SJCRH30 (cell line): ENCODE measurements around the gene EDA. TPM values are rescaled to one million over a fixed set of nuclear protein-coding genes. Genes with fewer than 3 reads are reported as not detected.

Experiments used
- DNase-seq, 2 experiments: peaks; one replicate each; pipeline ENCODE4 v3.0.0-alpha.2; 2015 to 2020
- H3K27ac ChIP-seq: fragments of 250-450 bp; sonication (Bioruptor Pico); 2 replicates; pipeline ENCODE4 v1.5.1; 2020; ENCODE audit warnings: mild to moderate bottlenecking, moderate library complexity
- H3K27me3 ChIP-seq: fragments of 250-450 bp; sonication (Bioruptor Pico); 2 replicates; pipeline ENCODE4 v1.5.1; 2020; ENCODE audit warnings: mild to moderate bottlenecking, moderate library complexity
- H3K36me3 ChIP-seq: fragments of 250-450 bp; sonication (Bioruptor Pico); 2 replicates; pipeline ENCODE4 v1.5.1; 2020; ENCODE audit warnings: mild to moderate bottlenecking, moderate library complexity
- H3K4me1 ChIP-seq: fragments of 250-450 bp; sonication (Bioruptor Pico); 2 replicates; pipeline ENCODE4 v1.5.1; 2020; ENCODE audit warnings: mild to moderate bottlenecking, moderate library complexity
- H3K4me3 ChIP-seq: fragments of 250-450 bp; sonication (Bioruptor Pico); 2 replicates; pipeline ENCODE4 v1.5.1; 2020; ENCODE audit warnings: mild to moderate bottlenecking, moderate library complexity
- H3K9me3 ChIP-seq: fragments of 250-450 bp; sonication (Bioruptor Pico); replicated peaks from 2 replicates; pipeline ENCODE4 v1.5.1; 2020; ENCODE audit warnings: mild to moderate bottlenecking, moderate library complexity
- total RNA-seq: library from RNA; depleted of rRNA; stranded (reverse); fragments of >200 nt; shearing (Covaris generic); gene quantifications from 2 replicates; pipeline ENCODE4 v1.2.3, GENCODE V29; 2014; rRNA removed

Gene EDA
- total RNA-seq, 1 experiment from 2014 or later, result 1.6 TPM

DNA sequence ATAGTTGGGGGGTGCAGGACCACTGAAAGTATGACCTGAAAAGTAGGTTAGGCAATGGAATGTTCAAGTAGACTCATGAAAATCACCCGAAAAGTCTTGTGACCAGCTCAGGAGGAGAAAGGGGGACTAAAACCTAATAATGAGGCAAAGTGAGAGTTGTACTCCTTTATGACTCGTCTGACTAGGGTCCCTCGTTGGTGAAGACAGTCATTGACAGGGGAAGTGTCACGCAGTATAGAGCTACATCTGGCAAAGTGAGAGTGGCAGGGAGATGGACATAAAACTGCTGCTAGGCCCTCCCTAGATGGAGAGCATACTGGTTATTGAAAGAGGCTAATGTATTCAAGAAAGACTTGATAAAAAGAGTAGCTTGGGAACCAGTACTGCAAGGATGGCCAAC lies 466.8 kb downstream of the EDA start:
- Histone ChIP-seq H3K36me3 (no peaks in the 10 kb centered on the region), H3K4me3 (no peak overlapping the region), H3K4me1 (no peaks in the 10 kb centered on the region), H3K27ac (no peak overlapping the region), H3K27me3 (no peaks in the 10 kb centered on the region), H3K9me3 (no peaks in the 10 kb centered on the region)
- no peak for DNase-seq

DNA sequence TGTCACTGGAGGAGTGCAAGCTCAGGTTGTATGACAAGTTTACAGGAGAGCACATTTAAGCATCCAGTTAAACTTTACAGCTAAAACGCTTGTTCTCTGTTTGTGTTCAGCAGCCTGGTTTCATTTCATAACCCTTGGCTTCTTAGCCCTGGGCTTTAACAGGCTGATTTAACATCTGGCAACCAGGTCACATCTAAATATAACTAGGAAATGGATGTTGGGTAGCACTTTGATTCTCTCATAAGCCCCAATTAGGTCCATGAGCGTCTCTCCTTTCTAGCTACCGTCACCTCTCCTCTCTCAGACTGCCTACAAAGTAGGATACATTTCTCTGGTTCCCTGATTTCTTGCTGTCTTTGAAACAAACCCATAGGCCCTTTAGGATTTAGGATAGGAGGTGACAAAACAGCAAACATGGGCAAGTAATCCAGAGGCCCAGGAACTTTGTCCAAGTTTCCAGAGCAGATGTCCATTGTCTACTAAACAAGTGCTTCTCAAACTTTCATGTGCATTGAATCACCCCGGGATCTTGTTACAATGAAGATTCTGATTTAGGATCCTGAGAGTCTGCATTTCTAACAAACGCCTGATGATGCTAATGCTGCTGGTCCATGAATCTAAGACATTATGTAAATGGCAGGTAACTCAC lies 468.8 kb downstream of the EDA start:
- DNase-seq, result no peak

DNA sequence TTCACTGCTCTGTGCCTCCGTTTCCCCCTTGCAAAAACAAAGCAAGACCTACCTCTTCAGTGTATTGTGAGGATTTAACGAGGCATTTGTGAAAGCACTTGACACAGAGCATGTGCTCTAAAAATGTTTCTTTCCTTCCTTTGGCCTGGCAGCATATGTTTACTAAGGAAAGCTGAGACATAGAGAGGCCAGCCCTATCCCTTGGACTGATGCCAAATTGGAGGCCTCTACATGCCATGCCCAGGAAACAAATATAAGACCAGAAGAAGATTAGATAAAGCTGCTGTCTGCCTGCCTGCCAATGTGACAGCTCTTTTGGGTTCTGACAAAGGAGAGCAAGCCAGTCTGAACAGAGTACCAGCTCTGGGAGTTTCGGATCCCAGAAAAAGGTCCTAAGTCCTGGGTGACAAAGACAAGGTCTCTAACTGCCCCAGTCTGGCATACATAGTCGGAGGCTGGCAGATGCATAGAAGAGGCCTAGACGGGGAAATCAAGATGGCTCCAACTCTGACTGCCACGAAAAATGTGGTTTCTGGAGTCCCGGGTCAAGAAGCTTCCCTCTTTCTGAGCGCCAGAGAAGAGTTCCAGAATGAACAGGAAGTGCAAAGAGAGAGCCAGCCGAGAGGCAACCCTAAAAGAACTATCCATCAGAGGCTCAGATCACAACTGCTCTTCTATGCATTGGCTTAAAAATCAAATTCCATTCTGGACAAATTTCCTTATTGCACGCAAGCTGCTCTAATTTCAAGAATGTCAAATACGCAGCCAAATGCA lies 472.1 kb downstream of the EDA start:
- DNase-seq, result peak; percentile 19 to 50
- H3K4me1 ChIP-seq, result no peaks in the 10 kb centered on the region
- no peaks in the 10 kb centered on the region for H3K9me3 ChIP-seq
- no peak overlapping the region for H3K4me3 ChIP-seq
- no peaks in the 10 kb centered on the region for H3K36me3 ChIP-seq
- H3K27me3 ChIP-seq, result no peaks in the 10 kb centered on the region
- H3K27ac ChIP-seq, result no peak overlapping the region

More for the DNA sequence above, 468.8 kb downstream of the EDA start:
- Histone ChIP-seq H3K27me3 (no peaks in the 10 kb centered on the region), H3K4me1 (no peaks in the 10 kb centered on the region), H3K36me3 (no peaks in the 10 kb centered on the region), H3K9me3 (no peaks in the 10 kb centered on the region), H3K27ac (no peak overlapping the region), H3K4me3 (no peak overlapping the region)

DNA sequence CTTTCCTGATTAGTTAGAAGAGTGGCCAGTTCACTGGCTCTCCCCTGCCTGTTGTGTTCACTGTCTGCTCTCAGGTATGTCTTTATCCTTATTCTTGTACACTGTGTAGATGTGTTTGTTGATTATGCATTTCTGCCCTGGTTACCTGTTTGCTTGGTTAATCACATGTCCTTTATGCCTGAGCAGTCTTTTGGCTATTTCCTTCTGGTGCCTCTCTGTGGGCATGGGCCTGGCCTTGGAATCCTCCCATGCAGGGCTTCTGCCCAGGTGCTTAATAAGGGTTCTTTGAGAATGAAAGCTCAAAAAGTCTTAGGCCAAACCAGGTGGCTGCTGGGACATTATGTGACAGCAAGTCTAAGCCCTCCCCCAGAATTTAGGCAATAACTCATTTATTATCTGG lies 472.8 kb downstream of the EDA start:
- no peak for DNase-seq
- Histone ChIP-seq H3K27ac (no peak overlapping the region), H3K36me3 (no peaks in the 10 kb centered on the region), H3K27me3 (no peaks in the 10 kb centered on the region), H3K9me3 (no peaks in the 10 kb centered on the region), H3K4me1 (no peaks in the 10 kb centered on the region), H3K4me3 (no peak overlapping the region)

Other genes with a start within 250 kb of the EDA start
- not detected in 2 replicates for gene NALF2, start 111.8 kb upstream of the EDA start, total RNA-seq